NCI-H2171 treated with DMSO at 0.1 percent for 48 hours (cell line): Measurements from ENCODE around the gene BCAP31.
A peak's percentile ranks its signal among the peaks of the same experiment; 100 is the strongest.

ENCODE experiments used
- DNase-seq: peaks from one replicate; lab custom pipeline; 2025; lab: John Stamatoyannopoulos, UW

BCAP31 gene

GRCh38 chrX:153724252-153725038 is at the start of gene BCAP31, which contains the start of gene ABCD1:
Gene BCAP31, minus strand, starts transcription at chrX:153724387. Its CDS starts 1,143 bp downstream, at chrX:153723244.
Gene ABCD1, plus strand, starts transcription at chrX:153724856. Its CDS starts 411 bp downstream, at chrX:153725267.
- DNase-seq = peak; percentile 88

GRCh38 chrX:153773218-153773611 is 49.0 kb upstream of the BCAP31 start:
- no peak for DNase-seq

GRCh38 chrX:153772316-153773217 is 48.4 kb upstream of the BCAP31 start:
- no peak for DNase-seq

- no peak for DNase-seq
Measured at GRCh38 chrX:153771415-153772315, 47.5 kb upstream of the BCAP31 start.

GRCh38 chrX:153770601-153771414 is 46.6 kb upstream of the BCAP31 start:
- no peak for DNase-seq

- no peak for DNase-seq
Measured at GRCh38 chrX:153769865-153770600, 45.8 kb upstream of the BCAP31 start.

GRCh38 chrX:153769158-153769864 is 45.1 kb upstream of the BCAP31 start:
- DNase-seq = no peak

GRCh38 chrX:153768311-153769157 is 44.3 kb upstream of the BCAP31 start:
- no peak for DNase-seq

- DNase-seq = no peak
Measured at GRCh38 chrX:153767674-153768055, 43.5 kb upstream of the BCAP31 start.

- no peak for DNase-seq
Measured at GRCh38 chrX:153766871-153767673, 42.9 kb upstream of the BCAP31 start.

- peak; percentile 20 for DNase-seq
Measured at GRCh38 chrX:153766098-153766817, 42.1 kb upstream of the BCAP31 start.

- DNase-seq = no peak
Measured at GRCh38 chrX:153765138-153766079, 41.2 kb upstream of the BCAP31 start.

- no peak for DNase-seq
Measured at GRCh38 chrX:153764786-153765137, 40.6 kb upstream of the BCAP31 start.

- peak; percentile 71 for DNase-seq
Measured at GRCh38 chrX:153763989-153764755, 40.0 kb upstream of the BCAP31 start, which contains the start of gene PLXNB3. Gene PLXNB3, plus strand, starts transcription at chrX:153764249. Its CDS starts 1,287 bp downstream, at chrX:153765536.

GRCh38 chrX:153763298-153763932 is 39.2 kb upstream of the BCAP31 start:
- no peak for DNase-seq
